HG03097 (cell line): ENCODE results near the gene PTDSS2.

ENCODE experiments used
- ATAC-seq: cut with Tn5 transposase; IDR thresholded peaks from one replicate; pipeline ENCODE4 v1.9.1; 2021; ENCODE audit not compliant: unreplicated experiment, low FRiP score

PTDSS2 gene

DNA sequence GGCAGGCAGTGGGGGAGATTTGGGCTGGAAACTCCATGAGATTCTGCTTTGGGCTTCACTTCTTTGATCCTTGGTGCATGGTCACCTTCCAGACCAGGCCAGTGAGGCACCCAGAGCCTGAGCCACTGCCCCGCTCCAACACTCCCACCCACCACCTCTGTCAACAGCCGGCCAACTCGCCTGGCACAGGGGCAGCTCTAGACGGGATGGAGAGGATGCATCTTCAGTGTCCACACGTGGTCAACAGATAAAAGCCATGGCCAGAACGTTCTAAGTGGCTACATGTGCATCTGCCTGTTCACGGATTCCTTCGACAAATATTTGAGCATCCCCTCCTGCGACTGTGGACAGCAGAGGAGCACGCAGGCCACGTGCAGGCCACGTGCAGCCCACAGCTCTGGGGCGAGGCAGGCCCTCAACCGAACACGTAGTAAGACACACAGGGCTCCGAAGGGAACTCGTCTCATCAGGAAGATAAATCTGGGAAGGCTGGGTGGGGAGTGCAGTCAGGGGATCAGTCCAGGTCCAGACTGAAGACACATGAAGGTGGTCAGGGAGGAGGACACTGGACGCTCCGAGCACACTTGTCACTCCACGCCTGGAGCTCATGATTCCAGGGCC is 88.5 kb downstream of the PTDSS2 start:
- no peak for ATAC-seq

DNA sequence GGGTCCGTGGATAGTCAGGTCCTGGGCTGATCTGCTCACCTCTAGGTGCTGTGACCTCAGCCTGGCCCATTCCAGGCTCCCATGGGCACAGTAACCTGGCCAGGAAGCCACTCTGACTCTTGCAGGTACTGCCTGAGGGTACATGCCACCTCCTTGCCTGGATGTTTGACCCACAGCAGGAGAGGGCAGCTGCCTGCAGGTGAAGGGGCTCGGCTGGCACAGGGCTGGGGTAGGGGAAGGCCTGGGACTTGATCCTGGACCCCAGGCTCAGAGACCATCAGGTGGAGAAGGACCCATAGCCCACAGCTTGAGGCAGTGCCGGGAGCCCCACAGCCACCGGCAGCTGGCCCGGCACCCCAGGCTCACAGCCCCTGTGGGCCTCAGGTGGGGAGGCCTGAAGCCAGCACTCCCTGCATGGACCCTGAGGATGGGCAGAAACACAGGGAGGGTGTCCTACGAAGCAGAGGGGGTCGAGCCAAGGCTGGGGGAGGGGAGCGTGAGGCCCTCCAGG is 89.9 kb downstream of the PTDSS2 start:
- ATAC-seq, result no peak
